ENCODE results near the gene PTPRF. TPM values are rescaled to one million over a fixed set of nuclear protein-coding genes. Genes with fewer than 3 reads are reported as not detected.

PTPRF gene
- polyA plus RNA-seq, 4 donors: 194 to 244 (median 205) TPM

GRCh38 chr1:43572538-43572937, 41.9 kb downstream of the PTPRF start:
- no peak for DNase-seq (ENCODE audit: low read depth in 4 of 4, low spot score in 2 of 4)

- no peak for DNase-seq (ENCODE audit: low read depth in 4 of 4, low spot score in 2 of 4)
These were observed 42.5 kb downstream of the PTPRF start for GRCh38 chr1:43573066-43573800.

GRCh38 chr1:43576521-43576920, 45.8 kb downstream of the PTPRF start:
- no peak for DNase-seq (ENCODE audit: low read depth in 4 of 4, low spot score in 2 of 4)

- no peak for DNase-seq (ENCODE audit: low read depth in 4 of 4, low spot score in 2 of 4)
These were observed 47.2 kb downstream of the PTPRF start for GRCh38 chr1:43577655-43578542.

- DNase-seq (ENCODE audit: low read depth in 4 of 4, low spot score in 2 of 4): no peak
These were observed 49.4 kb downstream of the PTPRF start for GRCh38 chr1:43580039-43580438.

GRCh38 chr1:43582162-43582566, 51.5 kb downstream of the PTPRF start:
- DNase-seq (ENCODE audit: low read depth in 4 of 4, low spot score in 2 of 4): no peak

- no peak for DNase-seq (ENCODE audit: low read depth in 4 of 4, low spot score in 2 of 4)
These were observed 52.4 kb downstream of the PTPRF start for GRCh38 chr1:43583058-43583457.

GRCh38 chr1:43584204-43584603, 53.5 kb downstream of the PTPRF start:
- DNase-seq (ENCODE audit: low read depth in 4 of 4, low spot score in 2 of 4): no peak

- DNase-seq (ENCODE audit: low read depth in 4 of 4, low spot score in 2 of 4): no peak
These were observed 54.9 kb downstream of the PTPRF start for GRCh38 chr1:43585557-43585956.

GRCh38 chr1:43586136-43586731, 55.6 kb downstream of the PTPRF start:
- no peak for DNase-seq (ENCODE audit: low read depth in 4 of 4, low spot score in 2 of 4)

- DNase-seq (ENCODE audit: low read depth in 4 of 4, low spot score in 2 of 4): no peak
These were observed 56.3 kb downstream of the PTPRF start for GRCh38 chr1:43587001-43587400.

GRCh38 chr1:43587594-43587993, 56.9 kb downstream of the PTPRF start:
- no peak for DNase-seq (ENCODE audit: low read depth in 4 of 4, low spot score in 2 of 4)

- DNase-seq (ENCODE audit: low read depth in 4 of 4, low spot score in 2 of 4): no peak
These were observed 57.9 kb downstream of the PTPRF start for GRCh38 chr1:43588592-43588991.

- no peak for DNase-seq (ENCODE audit: low read depth in 4 of 4, low spot score in 2 of 4)
These were observed 59.8 kb downstream of the PTPRF start for GRCh38 chr1:43590388-43590925.

- DNase-seq (ENCODE audit: low read depth in 4 of 4, low spot score in 2 of 4): no peak
These were observed 60.5 kb downstream of the PTPRF start for GRCh38 chr1:43591181-43591580.

- DNase-seq (ENCODE audit: low read depth in 4 of 4, low spot score in 2 of 4): no peak
These were observed 61.5 kb downstream of the PTPRF start for GRCh38 chr1:43592051-43592665.

- no peak for DNase-seq (ENCODE audit: low read depth in 4 of 4, low spot score in 2 of 4)
These were observed 62.4 kb downstream of the PTPRF start for GRCh38 chr1:43592974-43593683.

GRCh38 chr1:43596579-43596978, 65.9 kb downstream of the PTPRF start:
- DNase-seq (ENCODE audit: low read depth in 4 of 4, low spot score in 2 of 4): no peak

GRCh38 chr1:43597028-43597427, 66.3 kb downstream of the PTPRF start:
- no peak for DNase-seq (ENCODE audit: low read depth in 4 of 4, low spot score in 2 of 4)

GRCh38 chr1:43597721-43598120, 67.0 kb downstream of the PTPRF start:
- DNase-seq (ENCODE audit: low read depth in 4 of 4, low spot score in 2 of 4): no peak
